H9 (cell line): Measurements from ENCODE around the gene RERG. TPM values are rescaled to one million over a fixed set of nuclear protein-coding genes. Genes with fewer than 3 reads are reported as not detected.

Experiments used
- DNase-seq: peaks from one replicate; pipeline ENCODE4 v3.0.0-alpha.2; 2017
- H2AFZ ChIP-seq: one replicate; pipeline ENCODE4 v1.6.1; 2013; ENCODE audit warnings: mild to moderate bottlenecking, low read length, control low read depth, moderate library complexity
- H2AK5ac ChIP-seq: 2 replicates; pipeline ENCODE4 v1.6.1; 2013; ENCODE audit warnings: low read length, control low read depth, mixed read lengths; ENCODE audit not compliant: insufficient read length
- H2BK120ac ChIP-seq: one replicate; pipeline ENCODE4 v1.6.1; 2013; ENCODE audit warnings: low read depth, mild to moderate bottlenecking, low read length, control low read depth, inconsistent platforms; ENCODE audit not compliant: poor library complexity, severe bottlenecking
- H2BK12ac ChIP-seq: 2 replicates; pipeline ENCODE4 v1.6.1; 2013; ENCODE audit warnings: low read length, control low read depth, mixed read lengths, low read depth; ENCODE audit not compliant: insufficient read length
- H2BK15ac ChIP-seq: 2 replicates; pipeline ENCODE4 v1.6.1; 2013; ENCODE audit warnings: low read depth, low read length, control low read depth
- H2BK20ac ChIP-seq: one replicate; pipeline ENCODE4 v1.6.1; 2013; ENCODE audit warnings: low read depth, mild to moderate bottlenecking, low read length, control low read depth, inconsistent platforms; ENCODE audit not compliant: poor library complexity, severe bottlenecking
- H2BK5ac ChIP-seq: 2 replicates; pipeline ENCODE4 v1.6.1; 2013; ENCODE audit warnings: low read length, control low read depth, mixed read lengths; ENCODE audit not compliant: insufficient read length
- H3K14ac ChIP-seq: 2 replicates; pipeline ENCODE4 v1.6.1; 2013; ENCODE audit warnings: low read length, control low read depth; ENCODE audit not compliant: insufficient read depth
- H3K18ac ChIP-seq: 2 replicates; pipeline ENCODE4 v1.6.1; 2013; ENCODE audit warnings: low read depth, mild to moderate bottlenecking, mixed read lengths, low read length, control low read depth; ENCODE audit not compliant: insufficient read length
- H3K23ac ChIP-seq: 2 replicates; pipeline ENCODE4 v1.6.1; 2013; ENCODE audit warnings: low read length, control low read depth, mixed read lengths, low read depth; ENCODE audit not compliant: insufficient read length
- H3K23me2 ChIP-seq: 2 replicates; pipeline ENCODE4 v1.6.1; 2013; ENCODE audit warnings: low read depth, mild to moderate bottlenecking, mixed read lengths, low read length, control low read depth; ENCODE audit not compliant: insufficient read length, poor library complexity, severe bottlenecking
- H3K27ac ChIP-seq: 2 replicates; pipeline ENCODE4 v1.5.1; 2013; ENCODE audit warnings: low read length, control low read depth, mixed read lengths, low read depth; ENCODE audit not compliant: insufficient read length
- H3K27me3 ChIP-seq: 2 replicates; pipeline ENCODE4 v1.6.1; 2013; ENCODE audit warnings: low read length, control low read depth, inconsistent platforms; ENCODE audit not compliant: insufficient read depth
- H3K4ac ChIP-seq: 2 replicates; pipeline ENCODE4 v1.6.1; 2013; ENCODE audit warnings: low read depth, mild to moderate bottlenecking, control low read depth, inconsistent platforms, low read length, moderate library complexity
- H3K4me1 ChIP-seq: 2 replicates; pipeline ENCODE4 v1.6.1; 2013; ENCODE audit warnings: low read length, control low read depth, inconsistent platforms; ENCODE audit not compliant: insufficient read depth
- H3K4me2 ChIP-seq: 2 replicates; pipeline ENCODE4 v1.6.1; 2013; ENCODE audit warnings: low read length, control low read depth, mixed read lengths; ENCODE audit not compliant: insufficient read length, insufficient read depth
- H3K56ac ChIP-seq: 2 replicates; pipeline ENCODE4 v1.6.1; 2013; ENCODE audit warnings: low read depth, mild to moderate bottlenecking, mixed read lengths, low read length, control low read depth; ENCODE audit not compliant: insufficient read length
- H3K79me1 ChIP-seq: 2 replicates; pipeline ENCODE4 v1.6.1; 2013; ENCODE audit warnings: low read depth, mild to moderate bottlenecking, moderate library complexity, low read length, control low read depth, inconsistent platforms; ENCODE audit not compliant: insufficient read depth, poor library complexity, severe bottlenecking
- H3K79me2 ChIP-seq: 2 replicates; pipeline ENCODE4 v1.6.1; 2013; ENCODE audit warnings: low read length, control low read depth, inconsistent platforms; ENCODE audit not compliant: insufficient read depth
- H3K9ac ChIP-seq: 2 replicates; pipeline ENCODE4 v1.6.1; 2013; ENCODE audit warnings: low read length, control low read depth, mixed read lengths; ENCODE audit not compliant: insufficient read length; ENCODE audit errors: extremely low read depth
- H3K9me3 ChIP-seq: one replicate; pipeline ENCODE4 v1.6.1; 2013; ENCODE audit warnings: low read depth, low read length, inconsistent platforms; ENCODE audit not compliant: control insufficient read depth
- H3T11ph ChIP-seq: one replicate; pipeline ENCODE4 v1.6.1; 2013; ENCODE audit warnings: mild to moderate bottlenecking, low read length, control low read depth, inconsistent platforms
- H4K20me1 ChIP-seq: one replicate; pipeline ENCODE4 v1.6.1; 2013; ENCODE audit not compliant: control insufficient read depth, insufficient read length, insufficient read depth
- H4K5ac ChIP-seq: 2 replicates; pipeline ENCODE4 v1.6.1; 2013; ENCODE audit warnings: low read depth, mild to moderate bottlenecking, mixed read lengths, low read length, control low read depth; ENCODE audit not compliant: insufficient read length
- H4K8ac ChIP-seq: replicated peaks from 2 replicates; pipeline ENCODE4 v1.6.1; 2013; ENCODE audit warnings: low read length, control low read depth, mixed read lengths, low read depth; ENCODE audit not compliant: insufficient read length
- H4K91ac ChIP-seq: 2 replicates; pipeline ENCODE4 v1.6.1; 2013; ENCODE audit warnings: low read depth, mild to moderate bottlenecking, moderate library complexity, mixed read lengths, low read length, control low read depth; ENCODE audit not compliant: insufficient read length
- H3K27ac Mint-ChIP-seq, 3 experiments: 2 replicates in 2 of 3; 3 replicates in 1 of 3; pipeline ENCODE4 v1.8.0; 2020 to 2021; ENCODE audit warnings: mixed read lengths in 3 of 3, mild to moderate bottlenecking in 1 of 3, moderate library complexity in 1 of 3
- H3K27me3 Mint-ChIP-seq: 2 replicates; pipeline ENCODE4 v1.8.0; 2021; ENCODE audit warnings: low read depth, mild to moderate bottlenecking, moderate library complexity, mixed read lengths
- H3K36me3 Mint-ChIP-seq, 3 experiments: 2 replicates in 2 of 3; 3 replicates in 1 of 3; pipeline ENCODE4 v1.8.0; 2020 to 2021; ENCODE audit warnings: low read depth in 3 of 3, mixed read lengths in 3 of 3; ENCODE audit not compliant: insufficient read depth in 1 of 3
- H3K4me1 Mint-ChIP-seq, 2 experiments: 2 replicates each; pipeline ENCODE4 v1.8.0; 2020; ENCODE audit warnings: mixed read lengths in 2 of 2
- H3K4me3 Mint-ChIP-seq, 2 experiments: 2 replicates in 1 of 2; 3 replicates in 1 of 2; pipeline ENCODE4 v1.8.0; 2020 to 2021; ENCODE audit warnings: mild to moderate bottlenecking in 2 of 2, mixed read lengths in 2 of 2, moderate library complexity in 1 of 2
- H3K9me3 Mint-ChIP-seq, 2 experiments: 2 replicates in 1 of 2; 3 replicates in 1 of 2; pipeline ENCODE4 v1.8.0; 2020; ENCODE audit warnings: mild to moderate bottlenecking in 2 of 2, mixed read lengths in 2 of 2, moderate library complexity in 1 of 2
- CTCF ChIP-seq: fragments of 200-600 bp; sonication (generic); conservative IDR thresholded peaks from 3 replicates; pipeline ENCODE4 v1.8.0; 2021; ENCODE audit warnings: antibody characterized with exemption, mild to moderate bottlenecking
- WGBS: extraction: QIAGEN DNeasy Blood & Tissue Kit; methylation state at CpG from one replicate; pipeline ENCODE4 v1.1.7; 2013; ENCODE audit warnings: missing lambda C conversion rate, low lambda C conversion rate, mixed read lengths; ENCODE audit not compliant: insufficient read length; ENCODE audit errors: extremely low coverage; 5-methylcytosine and 5-hydroxymethylcytosine counted together
- total RNA-seq: library from RNA; stranded (reverse); gene quantifications from 2 replicates; pipeline ENCODE4 v1.2.1, GENCODE V29; 2021

RERG gene
- total RNA-seq, 1 experiment from 2014 or later = not detected

- Histone ChIP-seq H4K8ac (no peak overlapping the region), H3K18ac (no peak overlapping the region), H2BK120ac (no peak overlapping the region), H3K79me2 (no peaks in the 10 kb centered on the region), H3K9me3 (no peaks in the 10 kb centered on the region), H3K23ac (no peak overlapping the region), H2AK5ac (no peak overlapping the region), H4K20me1 (no peaks in the 10 kb centered on the region), H2AFZ (no peak overlapping the region), H3T11ph (no peak overlapping the region), H3K4ac (no peak overlapping the region), H4K5ac (no peak overlapping the region), H3K27ac (no peak overlapping the region), H2BK15ac (no peak overlapping the region), H2BK5ac (no peak overlapping the region), H3K23me2 (no peaks in the 10 kb centered on the region), H3K4me2 (no peak overlapping the region), H3K27me3 (no peaks in the 10 kb centered on the region), H2BK12ac (no peak overlapping the region), H3K4me1 (no peaks in the 10 kb centered on the region), H3K14ac (no peak overlapping the region), H2BK20ac (no peak overlapping the region), H3K56ac (no peak overlapping the region), H4K91ac (no peak overlapping the region), H3K9ac (no peak overlapping the region), H3K79me1 (no peaks in the 10 kb centered on the region)
- Mint-ChIP-seq H3K4me1 (no peaks in the 10 kb centered on the region), H3K27ac (no peak overlapping the region), H3K4me3 (no peak overlapping the region), H3K36me3 (no peaks in the 10 kb centered on the region), H3K9me3 (no peaks in the 10 kb centered on the region; a peak in 1 of 5 replicates), H3K27me3 (no peaks in the 10 kb centered on the region)
- DNase-seq = no peak
- no peak for TF ChIP-seq CTCF
- no CpG with 5 or more reads among the region's 4 CpGs for WGBS
Measured at GRCh38 chr12:15122344-15122743, 98.9 kb downstream of the RERG start.
